PFSK-1 (cell line): ENCODE measurements around the gene EBNA1BP2.
A peak's percentile ranks its signal among the peaks of the same experiment; 100 is the strongest.

Experiments
- FOXP2 ChIP-seq: optimal IDR thresholded peaks from 2 replicates; pipeline ENCODE3; 2011; ENCODE audit warnings: borderline replicate concordance, control low read depth, inconsistent platforms; ENCODE audit not compliant: insufficient read depth; ENCODE audit errors: extremely low read length, extremely low read depth
- POLR2AphosphoS5 ChIP-seq: IDR thresholded peaks from 2 replicates; pipeline ENCODE4 v1.6.1; 2012; ENCODE audit warnings: low read depth, mild to moderate bottlenecking, control low read depth, low read length, moderate library complexity
- SIN3A ChIP-seq: IDR thresholded peaks from 2 replicates; pipeline ENCODE4 v1.6.1; 2012; ENCODE audit warnings: mild to moderate bottlenecking, low read length, moderate library complexity, borderline replicate concordance; ENCODE audit not compliant: insufficient read depth
- TAF1 ChIP-seq: IDR thresholded peaks from 2 replicates; pipeline ENCODE4 v1.6.1; 2012; ENCODE audit warnings: low read length, control low read depth, borderline replicate concordance; ENCODE audit not compliant: insufficient read depth
- TF ChIP-seq, protein P1 (sequence below), 2 experiments: IDR thresholded peaks; 2 replicates each; pipeline versions ENCODE4 v1.6.1 to v1.8.0; 2011 to 2012; ENCODE audit warnings: low read depth in 2 of 2, low read length in 2 of 2, control low read depth in 1 of 2, inconsistent platforms in 1 of 2, mild to moderate bottlenecking in 1 of 2, moderate library complexity in 1 of 2; ENCODE audit not compliant: insufficient read depth in 1 of 2

EBNA1BP2 gene

DNA sequence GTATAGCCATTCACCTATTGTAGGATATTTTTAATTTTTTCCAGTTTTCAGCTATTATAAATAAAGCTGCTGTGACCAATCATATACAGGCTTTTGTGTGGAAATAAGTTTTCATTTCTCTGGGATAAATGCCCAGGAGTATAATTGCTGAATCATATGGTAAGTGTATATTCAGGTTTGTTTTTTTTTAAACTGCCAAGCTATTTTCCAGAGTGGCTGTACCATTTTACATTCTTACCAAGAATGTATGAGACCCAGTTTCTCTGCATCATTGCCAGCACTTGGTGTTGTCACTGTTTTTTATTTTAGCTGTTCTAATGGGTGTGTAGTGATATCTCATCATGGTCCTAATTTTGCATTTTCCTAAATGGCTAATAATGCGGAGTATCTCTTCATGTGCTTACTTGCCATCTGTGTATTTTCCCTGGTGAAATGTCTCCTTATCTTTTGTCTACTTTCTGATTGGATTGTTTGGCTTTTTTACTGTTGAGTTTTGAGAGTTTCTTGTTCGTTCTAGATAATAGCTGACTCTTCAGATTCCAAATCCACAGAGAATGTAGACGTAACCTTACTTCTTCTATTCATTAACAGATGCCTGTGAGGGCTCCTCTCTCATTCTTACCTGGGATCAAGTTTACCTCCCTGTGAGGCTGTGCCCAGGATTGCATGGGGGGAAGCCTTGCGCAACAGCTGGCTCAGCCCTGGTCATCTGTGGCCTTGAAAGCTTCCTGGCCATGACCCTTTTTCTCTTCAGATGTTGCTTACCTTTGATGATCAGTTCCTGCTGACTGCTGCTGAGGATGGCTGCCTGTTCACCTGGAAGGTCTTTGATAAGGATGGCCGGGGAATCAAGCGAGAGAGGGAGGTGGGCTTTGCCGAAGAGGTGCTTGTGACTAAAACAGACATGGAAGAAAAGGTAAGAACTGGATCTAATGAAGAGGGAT lies 42.7 kb upstream of the EBNA1BP2 start:
- no peak for TF ChIP-seq POLR2AphosphoS5
- TF ChIP-seq SIN3A = no peak
- TF ChIP-seq FOXP2 = no peak
- TF ChIP-seq TAF1 = no peak
- TF ChIP-seq, protein P1, sequence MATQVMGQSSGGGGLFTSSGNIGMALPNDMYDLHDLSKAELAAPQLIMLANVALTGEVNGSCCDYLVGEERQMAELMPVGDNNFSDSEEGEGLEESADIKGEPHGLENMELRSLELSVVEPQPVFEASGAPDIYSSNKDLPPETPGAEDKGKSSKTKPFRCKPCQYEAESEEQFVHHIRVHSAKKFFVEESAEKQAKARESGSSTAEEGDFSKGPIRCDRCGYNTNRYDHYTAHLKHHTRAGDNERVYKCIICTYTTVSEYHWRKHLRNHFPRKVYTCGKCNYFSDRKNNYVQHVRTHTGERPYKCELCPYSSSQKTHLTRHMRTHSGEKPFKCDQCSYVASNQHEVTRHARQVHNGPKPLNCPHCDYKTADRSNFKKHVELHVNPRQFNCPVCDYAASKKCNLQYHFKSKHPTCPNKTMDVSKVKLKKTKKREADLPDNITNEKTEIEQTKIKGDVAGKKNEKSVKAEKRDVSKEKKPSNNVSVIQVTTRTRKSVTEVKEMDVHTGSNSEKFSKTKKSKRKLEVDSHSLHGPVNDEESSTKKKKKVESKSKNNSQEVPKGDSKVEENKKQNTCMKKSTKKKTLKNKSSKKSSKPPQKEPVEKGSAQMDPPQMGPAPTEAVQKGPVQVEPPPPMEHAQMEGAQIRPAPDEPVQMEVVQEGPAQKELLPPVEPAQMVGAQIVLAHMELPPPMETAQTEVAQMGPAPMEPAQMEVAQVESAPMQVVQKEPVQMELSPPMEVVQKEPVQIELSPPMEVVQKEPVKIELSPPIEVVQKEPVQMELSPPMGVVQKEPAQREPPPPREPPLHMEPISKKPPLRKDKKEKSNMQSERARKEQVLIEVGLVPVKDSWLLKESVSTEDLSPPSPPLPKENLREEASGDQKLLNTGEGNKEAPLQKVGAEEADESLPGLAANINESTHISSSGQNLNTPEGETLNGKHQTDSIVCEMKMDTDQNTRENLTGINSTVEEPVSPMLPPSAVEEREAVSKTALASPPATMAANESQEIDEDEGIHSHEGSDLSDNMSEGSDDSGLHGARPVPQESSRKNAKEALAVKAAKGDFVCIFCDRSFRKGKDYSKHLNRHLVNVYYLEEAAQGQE (IDR thresholded peaks at IDR 0.05; ENCODE audit: insufficient read depth in 1 of 2, low read depth in 2 of 2, low read length in 2 of 2) = no peak

DNA sequence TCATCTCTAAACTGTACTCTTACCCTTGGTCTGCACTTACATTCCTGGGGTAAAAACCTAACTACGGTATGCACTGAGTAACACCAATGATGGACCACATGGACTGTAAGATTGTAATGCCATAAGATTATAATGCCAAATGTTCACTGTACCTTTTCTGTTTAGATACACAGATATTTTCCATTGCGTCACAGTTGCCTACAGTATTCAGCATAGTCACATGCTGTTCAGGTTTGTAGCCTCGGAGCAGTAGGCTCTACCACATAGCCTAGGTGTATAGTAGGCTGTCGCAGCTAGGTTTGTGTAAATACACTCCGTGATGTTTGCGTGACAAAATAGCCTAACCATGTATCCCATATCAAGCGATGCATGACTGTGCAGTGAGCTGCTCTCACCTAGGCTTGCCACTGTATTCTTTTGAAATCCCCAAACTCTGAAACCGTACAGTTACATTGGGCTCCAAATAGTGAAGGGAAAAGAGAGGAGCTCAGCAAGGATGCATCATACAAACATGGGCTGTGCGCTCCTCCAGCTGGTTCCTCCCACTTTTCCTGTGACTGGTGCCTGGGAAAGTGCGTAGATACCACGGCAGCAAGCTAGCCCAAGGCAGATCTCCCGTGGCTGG lies 35.3 kb upstream of the EBNA1BP2 start:
- TF ChIP-seq FOXP2 = no peak
- no peak for TF ChIP-seq POLR2AphosphoS5
- no peak for TF ChIP-seq TAF1
- TF ChIP-seq, protein P1 (IDR thresholded peaks at IDR 0.05; ENCODE audit: insufficient read depth in 1 of 2, low read depth in 2 of 2, low read length in 2 of 2) = no peak
- no peak for TF ChIP-seq SIN3A

DNA sequence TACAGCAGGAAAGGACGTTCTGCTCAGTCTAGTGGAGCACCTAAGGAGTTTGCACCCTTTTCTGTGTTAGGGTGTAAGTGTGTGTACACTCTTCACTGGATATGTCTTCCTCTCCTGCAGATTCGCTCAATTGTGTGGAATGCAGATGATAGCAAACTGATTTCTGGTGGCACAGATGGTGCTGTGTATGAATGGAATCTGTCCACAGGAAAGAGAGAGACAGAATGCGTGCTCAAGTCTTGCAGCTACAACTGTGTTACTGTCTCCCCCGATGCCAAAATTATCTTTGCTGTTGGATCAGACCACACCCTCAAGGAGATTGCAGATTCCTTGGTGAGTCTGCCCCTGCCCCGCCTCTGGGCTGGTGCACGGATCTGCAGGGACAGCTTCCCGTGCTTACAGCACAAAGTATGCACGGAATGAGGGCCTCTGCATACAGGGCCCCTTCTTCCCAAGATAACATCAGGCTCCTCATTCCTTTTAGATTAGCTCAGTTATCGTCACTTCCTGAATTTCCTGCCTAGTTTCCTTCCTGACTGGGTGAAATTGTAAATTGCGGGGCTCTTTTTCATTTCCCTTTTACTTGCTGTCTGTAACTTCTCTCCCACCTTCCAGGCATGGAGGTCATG lies 34.6 kb upstream of the EBNA1BP2 start:
- TF ChIP-seq, protein P1 (IDR thresholded peaks at IDR 0.05; ENCODE audit: insufficient read depth in 1 of 2, low read depth in 2 of 2, low read length in 2 of 2) = peak in 1 of 2 experiments; percentile 66; a peak in 2 of 4 replicates
- TF ChIP-seq TAF1 (0 out of 2 replicates have a peak, but pooled peaks have one; percentile 19), POLR2AphosphoS5 (no peak), FOXP2 (peak; percentile 43), SIN3A (no peak)

DNA sequence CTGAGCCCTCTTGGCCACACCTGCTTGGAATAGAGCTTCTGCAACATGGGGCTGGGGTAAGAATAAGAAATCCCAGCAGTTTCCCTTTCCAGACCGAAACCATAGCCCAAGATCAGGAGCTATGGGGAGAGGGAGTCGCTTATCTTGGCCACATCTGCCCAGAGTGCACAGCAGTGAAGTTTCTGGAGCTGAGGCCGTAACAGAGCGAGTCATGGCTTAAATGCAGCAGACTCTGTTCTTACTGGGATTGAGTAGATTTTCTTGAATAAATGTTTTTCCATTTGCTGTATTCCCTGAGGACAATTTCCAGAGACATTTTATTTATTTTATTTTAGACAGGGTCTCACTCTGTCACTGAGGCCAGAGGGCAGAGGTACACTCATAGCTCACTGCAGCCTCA lies 33.6 kb upstream of the EBNA1BP2 start:
- no peak for TF ChIP-seq POLR2AphosphoS5
- TF ChIP-seq FOXP2 = no peak
- TF ChIP-seq SIN3A = no peak
- TF ChIP-seq, protein P1 (IDR thresholded peaks at IDR 0.05; ENCODE audit: insufficient read depth in 1 of 2, low read depth in 2 of 2, low read length in 2 of 2) = no peak
- no peak for TF ChIP-seq TAF1
